Measurements from ENCODE around the gene MRPL27. TPM values are rescaled to one million over a fixed set of nuclear protein-coding genes. Genes with fewer than 3 reads are reported as not detected.

MRPL27 gene
- total RNA-seq = 46.5 and 59.5 TPM in 2 replicates

GRCh38 chr17:50372758-50373556 is at the start of gene MRPL27, which contains the start of gene EME1:
Gene MRPL27 (minus strand): TSS chr17:50373184. CDS start chr17:50373170, 14 bp downstream.
Gene EME1 (plus strand): TSS chr17:50373229. CDS start chr17:50375209, 1,980 bp downstream.

GRCh38 chr17:50397111-50397918 is 24.3 kb upstream of the MRPL27 start, which contains the start of gene LRRC59:
Gene LRRC59 (minus strand): TSS chr17:50397523. CDS start chr17:50397317, 206 bp downstream.

GRCh38 chr17:50345432-50346312 is 27.3 kb downstream of the MRPL27 start, which contains the start of gene XYLT2:
Gene XYLT2 (plus strand): TSS chr17:50346126. CDS start chr17:50346141, 15 bp downstream.

Other genes starting within 250 kb of the MRPL27 start
- gene SAMD14, start 243.0 kb downstream of the MRPL27 start, total RNA-seq = 1.4 and 3.2 TPM in 2 replicates
- 39.2 and 46.4 TPM in 2 replicates for gene PPP1R9B, start 222.5 kb downstream of the MRPL27 start, total RNA-seq
- gene SGCA, start 207.2 kb downstream of the MRPL27 start, total RNA-seq = 0.26 and 0.47 TPM in 2 replicates
- 5,508 and 7,896 TPM in 2 replicates for gene COL1A1, start 171.6 kb downstream of the MRPL27 start, total RNA-seq
- 0.09 TPM in 1 of 2 replicates, not detected in the other for gene TMEM92, start 98.7 kb downstream of the MRPL27 start, total RNA-seq
- 28.8 and 32.2 TPM in 2 replicates for gene XYLT2, start 27.1 kb downstream of the MRPL27 start, total RNA-seq
- gene EME1, start within 50 bp of the MRPL27 start, total RNA-seq = 0.35 and 3.4 TPM in 2 replicates
- gene LRRC59, start 24.3 kb upstream of the MRPL27 start, total RNA-seq = 84.1 and 150 TPM in 2 replicates
- 26.7 and 40.0 TPM in 2 replicates for gene ACSF2, start 53.0 kb upstream of the MRPL27 start, total RNA-seq
- not detected in 2 replicates for gene CHAD, start 95.7 kb upstream of the MRPL27 start, total RNA-seq
- gene RSAD1, start 105.7 kb upstream of the MRPL27 start, total RNA-seq = 13.7 and 21.5 TPM in 2 replicates
- gene MYCBPAP, start 135.3 kb upstream of the MRPL27 start, total RNA-seq = 0.09 and 0.23 TPM in 2 replicates
- gene EPN3, start 159.6 kb upstream of the MRPL27 start, total RNA-seq = 0.23 and 0.51 TPM in 2 replicates
- gene SPATA20, start 174.0 kb upstream of the MRPL27 start, total RNA-seq = 71.4 and 89.9 TPM in 2 replicates
- 0.60 and 0.82 TPM in 2 replicates for gene CACNA1G, start 187.5 kb upstream of the MRPL27 start, total RNA-seq

Data from pericardium fibroblast (primary cell).